ENCODE data around the gene GNL3. TPM values are rescaled to one million over a fixed set of nuclear protein-coding genes. Genes with fewer than 3 reads are reported as not detected.

The GNL3 gene
- total RNA-seq, 1 donor from 2014 or later: 85.9 TPM

DNA sequence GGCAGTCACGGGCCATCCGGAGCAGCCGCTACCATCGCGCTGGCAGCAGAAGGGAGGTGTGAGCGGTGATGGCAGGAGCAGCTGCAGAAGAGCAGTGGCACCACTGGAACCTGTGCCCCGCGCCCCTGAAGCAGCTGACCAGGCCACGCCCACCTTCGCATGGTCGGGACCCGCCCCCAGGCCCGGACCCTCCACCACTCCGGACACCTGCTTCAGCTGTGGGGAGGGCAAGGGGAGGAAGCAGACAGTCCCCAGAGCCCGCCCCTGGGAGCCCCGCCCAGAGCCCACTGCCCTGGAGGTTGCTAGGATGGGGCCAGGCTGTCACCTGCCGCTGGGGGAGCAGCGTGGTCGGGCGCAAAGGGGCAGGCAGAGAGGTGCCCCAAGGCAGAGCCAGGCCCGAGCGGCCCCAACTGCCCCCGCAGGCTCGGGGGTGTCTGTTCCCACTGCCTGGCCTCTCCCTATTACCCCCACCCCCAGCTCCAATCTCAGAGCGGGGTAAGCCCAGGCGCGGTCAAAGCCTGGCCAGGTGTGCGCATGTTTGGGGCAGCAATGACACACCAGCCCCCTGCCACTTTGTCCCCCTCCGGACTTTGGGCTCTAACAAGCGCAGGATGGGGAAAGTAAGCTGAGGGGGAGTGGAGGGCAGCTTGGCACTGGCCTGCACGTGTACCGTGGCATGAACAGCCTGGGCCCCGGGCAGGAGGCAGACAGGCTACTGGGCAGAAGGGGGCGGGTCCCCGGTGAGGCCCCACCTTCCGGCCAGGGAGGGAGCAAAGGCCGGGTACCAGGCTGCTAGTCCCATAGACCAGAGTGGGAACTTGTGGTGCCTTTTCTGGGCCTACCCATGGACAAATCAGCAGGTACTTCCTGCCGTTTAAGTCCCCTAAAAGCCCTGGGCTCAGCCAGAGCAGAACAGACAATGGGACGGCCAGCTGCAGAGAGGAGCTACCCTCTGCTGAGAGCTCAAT, 28.8 kb downstream of the GNL3 start:
- peak; percentile 27 for TF ChIP-seq CTCF (IDR thresholded peaks at IDR 0.05; ENCODE audit: unreplicated experiment)
- DNase-seq (ENCODE audit: low spot score, unreplicated experiment): peak; percentile 46
- Mint-ChIP-seq H3K27me3 (no peaks in the 10 kb centered on the region), H3K27ac (no peak overlapping the region), H3K9me3 (ENCODE audit: low read depth) (no peaks in the 10 kb centered on the region), H3K4me3 (ENCODE audit: low read depth) (peak overlapping the region; percentile 40), H3K4me1 (ENCODE audit: low read depth) (no peaks in the 10 kb centered on the region), H3K36me3 (ENCODE audit: insufficient read depth) (peaks cover 12% of the 10 kb centered on the region)

- H3K9me3 Mint-ChIP-seq (ENCODE audit: low read depth): no peaks in the 10 kb centered on the region
- peaks cover 16% of the 10 kb centered on the region for H3K36me3 Mint-ChIP-seq (ENCODE audit: insufficient read depth)
- no peak for DNase-seq (ENCODE audit: low spot score, unreplicated experiment)
- H3K4me1 Mint-ChIP-seq (ENCODE audit: low read depth): no peaks in the 10 kb centered on the region
- H3K27ac Mint-ChIP-seq: no peak overlapping the region
- TF ChIP-seq CTCF (IDR thresholded peaks at IDR 0.05; ENCODE audit: unreplicated experiment): no peak
- H3K27me3 Mint-ChIP-seq: no peaks in the 10 kb centered on the region
- no peak overlapping the region for H3K4me3 Mint-ChIP-seq (ENCODE audit: low read depth)
These were observed 30.0 kb downstream of the GNL3 start for GRCh38 chr3:52715714-52716305.

- Mint-ChIP-seq H3K4me1 (ENCODE audit: low read depth) (no peaks in the 10 kb centered on the region), H3K36me3 (ENCODE audit: insufficient read depth) (peaks cover 12% of the 10 kb centered on the region), H3K27ac (no peak overlapping the region), H3K4me3 (ENCODE audit: low read depth) (no peak overlapping the region), H3K27me3 (no peaks in the 10 kb centered on the region), H3K9me3 (ENCODE audit: low read depth) (no peaks in the 10 kb centered on the region)
- DNase-seq (ENCODE audit: low spot score, unreplicated experiment): no peak
- no peak for TF ChIP-seq CTCF (IDR thresholded peaks at IDR 0.05; ENCODE audit: unreplicated experiment)
These were observed 33.8 kb downstream of the GNL3 start for GRCh38 chr3:52719618-52720017.

DNA sequence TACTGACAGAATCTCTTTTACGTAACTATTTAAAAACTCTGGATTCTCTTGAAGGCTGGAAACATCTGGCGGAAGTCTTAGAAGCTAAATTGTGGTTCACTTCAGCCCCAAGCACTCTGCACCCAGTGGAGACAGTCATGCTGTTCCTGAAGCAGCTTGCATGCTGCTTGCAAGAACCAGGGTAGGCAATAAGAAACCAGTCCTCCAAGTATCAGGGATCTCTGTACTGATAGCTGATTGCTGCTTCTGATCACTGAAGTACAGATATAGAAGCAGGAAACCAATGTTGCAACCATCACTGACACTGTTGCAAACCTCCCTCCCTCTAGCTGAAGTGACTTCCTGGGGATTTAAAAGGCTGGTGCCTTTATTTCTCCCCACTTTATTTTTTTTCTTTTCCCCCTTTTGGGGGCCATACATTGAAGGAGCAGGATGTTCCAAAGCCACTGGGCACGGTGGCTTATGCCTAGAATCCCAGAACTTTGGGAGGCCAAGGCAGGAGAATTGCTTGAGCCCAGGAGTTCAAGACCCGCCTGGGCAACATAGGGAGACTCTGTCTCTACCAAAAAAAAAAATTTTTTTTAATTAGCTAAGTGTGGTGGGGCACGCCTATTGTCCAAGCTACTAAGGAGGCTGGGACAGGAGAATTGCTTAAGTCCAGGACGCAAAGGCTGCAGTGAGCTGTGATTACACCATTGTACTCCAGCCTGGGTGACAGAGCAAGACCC, 35.3 kb downstream of the GNL3 start:
- Mint-ChIP-seq H3K36me3 (ENCODE audit: insufficient read depth) (peaks cover 16% of the 10 kb centered on the region), H3K27me3 (no peaks in the 10 kb centered on the region), H3K4me1 (ENCODE audit: low read depth) (no peaks in the 10 kb centered on the region), H3K4me3 (ENCODE audit: low read depth) (no peak overlapping the region), H3K9me3 (ENCODE audit: low read depth) (no peaks in the 10 kb centered on the region), H3K27ac (no peak overlapping the region)
- no peak for TF ChIP-seq CTCF (IDR thresholded peaks at IDR 0.05; ENCODE audit: unreplicated experiment)
- no peak for DNase-seq (ENCODE audit: low spot score, unreplicated experiment)

DNA sequence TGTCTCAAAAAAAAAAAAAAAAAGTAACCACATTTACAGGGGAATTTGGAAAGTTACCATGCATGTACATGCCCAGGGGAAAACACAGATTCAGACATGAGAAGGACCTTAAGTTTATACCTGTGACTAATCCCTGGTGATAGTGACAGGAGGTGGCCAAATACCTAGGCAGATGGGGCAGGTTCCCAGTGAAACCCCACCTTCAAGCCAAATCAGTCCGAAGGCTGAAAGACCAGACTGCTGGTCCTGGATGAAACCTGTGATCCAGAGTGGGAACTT, 35.8 kb downstream of the GNL3 start:
- H3K36me3 Mint-ChIP-seq (ENCODE audit: insufficient read depth): peaks cover 16% of the 10 kb centered on the region
- H3K9me3 Mint-ChIP-seq (ENCODE audit: low read depth): no peaks in the 10 kb centered on the region
- no peak for TF ChIP-seq CTCF (IDR thresholded peaks at IDR 0.05; ENCODE audit: unreplicated experiment)
- no peaks in the 10 kb centered on the region for H3K4me1 Mint-ChIP-seq (ENCODE audit: low read depth)
- no peak overlapping the region for H3K4me3 Mint-ChIP-seq (ENCODE audit: low read depth)
- no peaks in the 10 kb centered on the region for H3K27me3 Mint-ChIP-seq
- no peak for DNase-seq (ENCODE audit: low spot score, unreplicated experiment)
- H3K27ac Mint-ChIP-seq: no peak overlapping the region
